Stimulated activated CD4-positive, alpha-beta T cell treated with anti-CD3 and anti-CD28 coated beads, Interleukin-12 subunit alpha, Interleukin-12 subunit beta, amount 100 ng/mL, for 4 hours (primary cell): Measurements from ENCODE around the gene ADIG.

Experiments used
- DNase-seq: peaks from one replicate; pipeline ENCODE4 v3.0.0-alpha.2; 2020

ADIG gene

GRCh38 chr20:38603286-38603685 is 22.3 kb downstream of the ADIG start:
- DNase-seq, result no peak

DNA sequence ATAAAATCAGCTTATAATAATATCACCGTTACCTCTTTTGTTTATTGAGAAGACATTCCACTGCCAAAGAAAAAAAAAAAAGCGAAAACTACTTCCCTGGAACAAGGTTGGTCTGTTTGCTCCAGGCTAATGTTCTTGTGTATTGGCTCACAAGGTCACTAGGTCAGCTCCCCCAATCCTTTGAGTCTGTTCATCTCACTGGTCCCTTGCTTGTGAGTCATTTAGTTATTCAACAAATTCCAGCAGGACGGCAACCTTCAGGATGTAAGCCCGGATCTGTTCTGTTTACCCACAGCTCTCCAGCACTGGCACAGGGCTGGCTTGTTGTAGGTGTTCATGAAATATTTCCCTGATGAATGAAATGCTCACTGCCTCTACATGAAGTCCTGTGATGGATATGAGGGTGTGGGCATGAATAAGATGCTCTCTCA is 23.9 kb downstream of the ADIG start:
- DNase-seq, result no peak

DNA sequence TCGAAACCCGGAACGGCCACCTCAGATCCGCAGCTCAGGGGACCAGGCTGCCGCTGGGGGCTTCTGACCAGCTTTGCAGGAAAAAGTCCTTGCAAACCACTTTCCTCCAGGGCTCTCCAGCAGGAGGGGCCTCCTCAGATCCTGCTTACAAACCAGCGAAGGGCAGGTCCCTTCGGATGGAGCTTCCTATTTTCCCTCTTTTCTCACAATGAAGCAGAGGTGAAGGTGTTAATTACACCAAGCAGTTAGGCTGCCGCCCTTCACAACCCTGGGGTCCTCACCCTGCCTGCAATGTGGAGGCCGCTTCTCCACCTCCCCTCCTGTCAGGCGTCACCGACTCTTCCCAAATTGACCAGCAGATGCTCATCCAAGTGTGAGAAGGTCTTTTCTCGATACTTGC is 26.4 kb downstream of the ADIG start:
- no peak for DNase-seq

DNA sequence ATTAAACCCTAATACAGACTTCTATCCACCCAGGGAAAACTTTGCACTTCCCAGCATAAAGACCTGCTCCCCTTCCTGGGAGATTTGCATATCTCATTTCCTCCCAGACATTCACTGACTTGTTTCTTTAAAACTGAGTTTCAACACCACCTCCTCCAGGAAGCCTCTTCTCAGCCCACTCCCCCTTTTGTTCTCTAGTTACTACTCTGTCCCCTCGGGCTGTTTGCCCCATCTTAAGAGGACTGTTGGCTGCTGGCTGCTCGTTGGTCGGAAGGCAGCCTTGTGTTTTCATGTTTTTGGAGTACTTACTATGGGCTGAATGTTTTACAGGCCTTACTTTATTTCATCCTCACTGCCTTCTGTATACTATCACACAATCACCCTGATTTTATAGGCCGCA is 27.2 kb downstream of the ADIG start:
- DNase-seq, result no peak

DNA sequence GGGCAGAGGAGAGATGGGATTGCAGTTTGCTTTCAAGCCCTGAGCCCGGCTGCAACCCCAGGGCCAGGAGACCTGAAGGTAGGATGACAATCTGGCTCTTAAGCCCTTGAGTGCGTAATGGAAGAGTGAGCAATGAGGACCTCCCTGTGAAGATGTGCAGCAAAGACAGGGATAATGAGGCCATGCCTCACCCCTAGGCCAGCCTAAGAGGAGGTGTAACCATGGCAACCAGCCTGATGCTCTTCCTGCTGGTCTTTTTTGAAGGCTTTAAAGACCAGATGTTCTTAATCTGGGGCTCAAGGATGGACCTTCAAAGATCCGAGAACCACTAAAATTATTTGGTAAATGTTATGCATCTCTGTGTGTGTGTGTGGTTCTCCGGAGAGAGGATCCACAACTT is 28.8 kb downstream of the ADIG start:
- no peak for DNase-seq

GRCh38 chr20:38610521-38610920 is 29.5 kb downstream of the ADIG start:
- no peak for DNase-seq

DNA sequence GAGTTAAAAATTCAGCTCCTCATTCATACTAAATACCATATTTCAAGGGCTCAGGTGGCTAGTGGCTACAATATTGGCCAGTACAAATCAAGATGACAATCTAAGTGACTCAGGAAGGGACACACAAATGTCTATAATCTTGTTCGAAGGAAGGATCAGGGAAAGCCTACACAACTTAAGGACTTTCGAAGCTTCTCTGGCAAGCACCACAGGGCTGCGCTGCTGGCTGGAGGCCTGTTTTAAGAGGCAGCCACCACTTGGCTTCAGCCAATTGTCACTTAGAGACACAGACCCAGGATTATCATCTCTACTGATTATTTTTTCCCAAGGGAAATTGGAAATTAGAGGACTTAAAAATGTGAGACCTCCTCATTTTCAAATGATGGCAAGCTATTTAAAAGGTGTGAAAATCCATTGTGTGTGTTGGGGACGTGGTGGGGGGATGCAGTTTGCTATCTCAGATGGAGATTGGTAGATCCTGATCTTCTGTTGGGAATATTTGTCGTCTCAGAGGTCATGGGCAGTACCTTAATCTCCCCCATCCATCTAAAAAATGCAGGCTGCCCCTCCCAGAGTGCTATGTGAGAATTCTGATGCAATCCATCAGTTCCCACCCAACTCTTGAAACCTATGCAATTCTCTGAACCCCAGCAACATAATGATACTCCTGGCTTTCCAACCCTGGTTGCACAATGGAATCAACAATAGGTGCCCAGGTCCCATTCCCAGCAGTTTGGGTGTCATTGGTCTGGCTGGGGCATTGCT is 31.9 kb downstream of the ADIG start:
- no peak for DNase-seq

DNA sequence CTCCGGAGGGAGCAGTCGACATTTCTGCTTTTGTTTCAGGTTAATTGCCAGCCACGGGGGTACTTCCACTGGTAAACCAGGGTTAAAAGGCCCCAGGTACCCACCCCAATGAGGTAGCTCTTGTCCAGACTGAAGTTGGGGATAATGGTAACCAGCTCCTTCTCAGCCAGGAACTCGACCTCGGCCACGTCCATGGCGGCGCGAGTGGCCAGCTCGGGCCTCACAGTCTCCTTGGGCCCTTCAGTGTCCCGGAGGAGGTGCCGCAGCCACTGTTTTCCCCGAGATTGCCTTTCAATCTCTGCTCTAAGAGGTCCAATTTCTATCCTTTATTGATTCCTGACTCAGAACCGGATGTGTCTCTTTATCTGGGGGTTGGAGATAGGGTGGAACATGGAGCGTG is 34.3 kb downstream of the ADIG start:
- DNase-seq, result no peak

DNA sequence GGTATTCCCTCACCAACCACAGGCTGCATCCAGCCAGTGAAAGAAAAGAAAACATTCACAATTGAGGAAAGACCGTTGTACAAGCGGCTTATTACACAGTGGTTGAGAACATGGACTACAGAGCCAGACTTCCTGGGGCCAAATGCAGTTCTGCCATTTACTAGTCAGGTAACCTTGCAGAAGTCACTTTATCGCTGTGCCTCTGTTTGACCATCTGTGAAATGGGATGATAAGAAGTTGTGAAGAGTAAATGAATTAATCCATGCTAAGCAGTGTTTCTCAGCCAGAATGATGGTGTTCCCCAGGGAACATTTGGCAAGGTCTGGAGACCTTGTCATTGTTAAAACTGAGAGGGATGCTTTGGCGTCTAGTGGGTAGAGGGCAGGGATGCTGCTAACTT is 35.5 kb downstream of the ADIG start:
- no peak for DNase-seq

DNA sequence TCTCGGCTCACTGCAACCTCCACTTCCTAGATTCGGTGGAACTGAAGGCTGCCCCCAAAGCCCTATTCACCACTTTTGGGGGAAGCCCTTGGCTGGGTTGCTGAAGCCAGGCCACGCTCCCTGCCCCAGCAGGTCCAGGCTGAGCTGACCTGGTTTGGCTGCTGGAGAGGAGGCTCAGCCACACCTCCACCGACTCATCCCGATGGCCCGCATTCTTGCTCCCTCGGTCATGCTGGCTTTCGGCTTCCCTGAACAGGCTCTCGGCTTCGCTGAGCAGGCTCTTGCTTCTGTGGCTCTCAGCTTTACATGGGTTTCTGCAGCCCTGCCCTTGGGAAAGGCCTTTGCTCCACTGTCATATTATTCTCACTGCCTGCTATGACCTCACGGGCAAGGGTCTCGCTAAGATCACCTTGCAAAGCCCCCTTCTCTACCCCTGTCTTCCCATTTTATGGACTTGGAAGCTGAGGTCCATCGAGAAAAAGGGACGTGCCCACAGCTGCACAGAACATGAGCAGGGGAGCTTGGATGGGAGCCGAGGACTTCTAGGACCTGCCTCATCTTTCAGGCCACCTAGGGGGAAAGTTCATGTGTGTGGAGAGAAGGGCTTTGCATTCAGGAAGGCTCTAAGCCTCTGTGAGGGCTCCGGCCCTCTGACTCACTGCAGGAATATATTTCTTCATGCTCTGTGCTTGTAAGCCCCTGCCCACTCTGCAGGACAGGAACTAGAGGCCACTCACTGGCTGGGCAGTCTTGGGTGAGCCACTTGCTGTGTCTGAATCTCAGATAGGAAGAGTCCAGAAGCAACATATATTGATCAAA is 36.2 kb downstream of the ADIG start:
- DNase-seq, result no peak

DNA sequence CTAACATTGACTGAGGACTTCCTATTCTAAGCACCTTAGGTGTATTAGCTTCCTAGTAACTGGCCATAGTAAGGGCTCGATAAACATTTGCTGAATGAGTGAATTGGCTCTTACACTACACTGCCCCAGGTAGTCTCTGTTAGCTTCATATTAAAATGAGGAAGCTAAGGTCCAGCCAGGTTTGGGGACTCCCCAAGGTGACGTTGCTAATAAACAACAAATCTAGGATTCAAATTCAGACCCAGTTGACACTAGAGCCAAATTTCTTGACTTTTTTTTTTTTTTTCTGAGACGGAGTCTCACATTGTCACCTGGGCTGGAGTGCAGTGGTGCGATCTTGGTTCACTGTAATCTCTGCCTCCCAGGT is 36.8 kb downstream of the ADIG start:
- no peak for DNase-seq

DNA sequence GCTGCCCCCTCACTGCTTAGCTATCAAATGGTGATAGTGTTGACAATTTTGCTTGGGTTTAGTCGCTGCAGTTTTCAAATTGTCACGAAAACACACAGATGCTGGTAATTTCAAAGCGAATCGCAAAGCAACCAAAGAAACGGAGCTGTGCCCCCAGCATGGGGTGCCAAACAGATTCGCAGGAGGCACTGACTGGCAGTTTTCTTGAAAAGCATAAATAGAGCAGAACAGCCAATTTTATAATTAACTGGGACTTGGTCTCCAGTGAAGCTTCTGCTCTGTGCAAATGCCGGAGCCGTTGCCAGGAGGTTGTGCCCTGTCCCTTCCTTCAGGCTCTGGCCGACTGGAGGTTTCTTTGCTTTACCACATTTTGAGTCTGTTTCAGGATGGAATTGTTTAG is 39.4 kb downstream of the ADIG start:
- DNase-seq, result no peak

- DNase-seq, result no peak
These were observed 42.1 kb downstream of the ADIG start for GRCh38 chr20:38623061-38623460.

GRCh38 chr20:38624084-38624483 is 43.1 kb downstream of the ADIG start:
- no peak for DNase-seq

DNA sequence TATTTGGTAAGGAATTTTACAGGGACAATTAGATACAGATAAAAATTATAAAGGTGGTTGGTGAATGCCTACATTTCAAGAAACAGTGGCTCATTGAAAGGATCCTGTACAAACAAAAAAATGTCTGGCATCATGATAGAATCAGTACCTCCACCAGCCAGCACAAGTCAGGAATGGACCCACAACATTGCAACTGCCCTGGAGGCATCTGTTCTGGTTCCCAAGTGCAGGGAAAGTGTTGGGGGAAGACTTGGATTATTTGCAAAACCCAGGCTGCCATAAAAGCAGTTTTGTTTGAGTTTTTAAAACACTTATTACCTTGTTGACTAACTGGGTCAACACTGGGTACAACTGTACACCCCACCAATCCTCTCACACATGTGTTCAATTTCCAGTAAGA is 44.9 kb downstream of the ADIG start:
- no peak for DNase-seq

DNA sequence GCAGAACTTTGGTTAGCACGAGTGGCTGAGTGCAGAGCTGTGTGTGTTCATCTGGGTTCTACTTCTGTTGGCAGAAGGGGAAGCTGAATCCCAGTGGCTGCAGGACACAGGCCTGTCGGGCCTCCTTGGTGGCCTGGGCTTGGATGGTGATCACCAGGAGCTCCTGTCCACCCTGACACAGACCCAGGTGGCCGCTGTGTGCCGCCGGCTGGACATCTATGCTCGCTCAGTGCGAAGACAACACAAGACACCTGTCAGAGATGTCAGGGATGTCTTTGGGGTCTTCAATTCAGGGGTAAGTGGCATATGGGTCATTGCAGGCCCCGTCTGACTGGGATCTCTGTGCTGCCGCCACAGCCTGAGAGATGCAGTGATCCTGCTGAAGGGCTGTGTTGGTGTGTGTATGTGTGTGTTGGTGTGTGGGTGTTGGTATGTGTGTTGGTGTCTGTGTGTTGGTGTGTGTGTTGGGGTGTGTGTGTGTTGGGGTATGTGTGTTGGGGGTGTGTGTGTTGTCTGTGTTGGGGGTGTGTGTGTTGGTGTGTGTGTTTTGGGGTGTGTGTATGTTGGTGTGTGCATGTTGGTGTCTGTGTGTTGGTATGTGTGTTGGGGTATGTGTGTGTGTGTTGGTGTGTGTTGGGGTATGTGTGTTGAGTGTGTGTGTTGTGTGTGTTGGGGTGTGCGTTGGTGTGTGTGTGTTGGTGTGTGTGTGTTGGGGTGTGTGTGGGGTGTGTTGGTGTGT is 46.1 kb downstream of the ADIG start:
- no peak for DNase-seq

- no peak for DNase-seq
These were observed 47.8 kb downstream of the ADIG start for GRCh38 chr20:38628580-38629470.

GRCh38 chr20:38629979-38630378 is 49.0 kb downstream of the ADIG start:
- DNase-seq, result no peak

- no peak for DNase-seq
These were observed 49.7 kb downstream of the ADIG start for GRCh38 chr20:38630727-38631126.

GRCh38 chr20:38631155-38632022 is 50.4 kb downstream of the ADIG start:
- no peak for DNase-seq

DNA sequence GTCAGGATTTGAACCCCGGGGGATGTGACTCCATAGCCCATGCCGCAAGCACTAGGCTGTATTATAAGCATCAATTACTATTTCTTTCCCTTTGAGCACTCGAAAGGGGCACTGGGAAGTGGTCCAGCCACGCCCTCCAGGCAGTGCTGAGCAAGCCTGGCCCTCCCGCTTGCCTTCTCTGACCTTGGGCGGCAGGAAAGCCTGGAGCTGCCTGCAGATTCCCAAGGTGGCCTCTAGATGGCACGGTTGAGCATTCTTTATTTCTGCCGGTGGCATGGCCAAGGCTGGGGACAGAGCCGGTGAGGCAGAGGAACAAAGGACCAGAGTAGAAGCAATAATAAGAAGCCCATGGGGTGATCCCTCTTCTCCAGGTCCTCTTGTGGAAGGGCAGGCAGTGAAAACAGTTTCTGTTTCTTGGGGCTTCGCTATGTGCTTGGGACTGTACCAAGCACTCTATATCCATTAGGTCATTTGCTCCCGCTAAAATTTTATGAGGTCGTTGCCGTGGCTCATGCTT is 52.6 kb downstream of the ADIG start:
- DNase-seq, result peak; percentile 56
